GM12878 (cell line): ENCODE measurements around the gene KYAT1. TPM values are rescaled to one million over a fixed set of nuclear protein-coding genes. Genes with fewer than 3 reads are reported as not detected.
"Not testable (repeated sequence)": the region's sequence is repeated elsewhere in the genome, so short reads cannot be mapped to it uniquely, and the experiment has no call there.

Experiments
- ATAC-seq: fragments of 200-7000 bp; cut with Tn5 transposase; 3 replicates; pipeline ENCODE4 v1.9.1; 2020; ENCODE audit warnings: mild to moderate bottlenecking, moderate library complexity
- BruUV-seq: library from RNA; stranded (reverse); fragments of 400-500 nt; replicated peaks from 2 replicates; lab custom pipeline; 2021; lab: Mats Ljungman, UMichigan
- CTCF ChIA-PET: fragments of 300-600 bp; sonication (Branson Sonifier 250); formaldehyde crosslinking; extraction: SDS; loops from one replicate; lab custom pipeline; 2021; ENCODE audit warnings: inconsistent platforms; lab: Yijun Ruan, JAX
- POLR2A ChIA-PET: fragments of 350-600 bp; formaldehyde crosslinking; extraction: SDS; loops from one replicate; lab custom pipeline; 2021; ENCODE audit warnings: inconsistent platforms; lab: Charles Lee
- RAD21 ChIA-PET: fragments of 300-600 bp; sonication (Branson Sonifier 250); formaldehyde crosslinking; loops from one replicate; lab custom pipeline; 2023; ENCODE audit warnings: antibody characterized with exemption; ENCODE audit not compliant: unreplicated experiment; lab: Charles Lee
- SMC1A ChIA-PET: fragments of 300-600 bp; sonication (Branson Sonifier 250); formaldehyde crosslinking; loops from one replicate; lab custom pipeline; 2023; ENCODE audit not compliant: unreplicated experiment, uncharacterized antibody; lab: Charles Lee
- DNase-seq: peaks from one replicate; pipeline ENCODE4 v3.0.0-alpha.2; 2011; ENCODE audit warnings: low read depth, low spot score
- FAIRE-seq: peaks from 3 replicates; lab custom pipeline; 2011; peaks lifted over from hg19 to GRCh38; lab: Jason Lieb, UNC
- H2AFZ ChIP-seq: 2 replicates; pipeline ENCODE4 v1.6.0; 2011; ENCODE audit warnings: low read depth, low read length, control low read depth; ENCODE audit not compliant: control insufficient read depth
- H3K27ac ChIP-seq: 2 replicates; pipeline ENCODE4 v1.5.1; 2011; ENCODE audit warnings: control low read depth; ENCODE audit not compliant: control insufficient read depth, insufficient read depth
- H3K27me3 ChIP-seq, 2 experiments: replicated peaks in 1 of 2; 2 replicates each; pipeline versions ENCODE4 v1.6.0 to v1.6.1; 2011; ENCODE audit warnings: low read length in 1 of 2; ENCODE audit not compliant: control insufficient read depth in 2 of 2, insufficient read depth in 2 of 2
- H3K36me3 ChIP-seq, 2 experiments: 2 replicates each; pipeline ENCODE4 v1.5.1; 2011; ENCODE audit warnings: low read length in 1 of 2; ENCODE audit not compliant: control insufficient read depth in 2 of 2, insufficient read depth in 2 of 2
- H3K4me1 ChIP-seq: 2 replicates; pipeline ENCODE4 v1.6.1; 2011; ENCODE audit warnings: mild to moderate bottlenecking, low read length, moderate library complexity, mixed read lengths; ENCODE audit not compliant: control insufficient read depth, insufficient read depth
- H3K4me2 ChIP-seq: 2 replicates; pipeline ENCODE4 v1.6.0; 2011; ENCODE audit warnings: control low read depth; ENCODE audit not compliant: control insufficient read depth, insufficient read depth
- H3K4me3 ChIP-seq: fragments of 200-600 bp; sonication (generic); 2 replicates; pipeline ENCODE4 v1.5.1; 2016
- H3K79me2 ChIP-seq: 2 replicates; pipeline ENCODE4 v1.6.0; 2011; ENCODE audit warnings: low read length; ENCODE audit not compliant: control insufficient read depth, insufficient read depth
- H3K9ac ChIP-seq: 2 replicates; pipeline ENCODE4 v1.8.0; 2011; ENCODE audit warnings: low read length, control low read depth, mixed read lengths; ENCODE audit not compliant: control insufficient read depth, insufficient read depth
- H3K9me3 ChIP-seq: replicated peaks from 3 replicates; pipeline ENCODE4 v1.5.1; 2011; ENCODE audit warnings: mild to moderate bottlenecking, low read length; ENCODE audit not compliant: control insufficient read depth, insufficient read depth
- H4K20me1 ChIP-seq: 2 replicates; pipeline ENCODE4 v1.6.0; 2011; ENCODE audit not compliant: control insufficient read depth, insufficient read depth
- CTCF ChIP-seq, 3 experiments: IDR thresholded peaks in 2 of 3; conservative IDR thresholded peaks in 1 of 3; 2 replicates each; pipeline ENCODE4 v1.5.1; 2011; ENCODE audit warnings: low read depth in 3 of 3, low read length in 3 of 3, mild to moderate bottlenecking in 3 of 3, control low read depth in 2 of 3, moderate library complexity in 2 of 3, inconsistent platforms in 1 of 3, mixed read lengths in 1 of 3; ENCODE audit not compliant: control insufficient read depth in 2 of 3, insufficient read depth in 1 of 3; ENCODE audit errors: extremely low read depth in 1 of 3
- RAD21 ChIP-seq: IDR thresholded peaks from 2 replicates; pipeline ENCODE4 v1.6.1; 2011; ENCODE audit warnings: mild to moderate bottlenecking, low read depth, low read length, moderate library complexity; ENCODE audit not compliant: insufficient read depth
- WGBS: methylation state at CpG from one replicate; pipeline ENCODE4 v1.1.6; 2016; ENCODE audit warnings: low lambda C conversion rate; ENCODE audit not compliant: insufficient replicate concordance, insufficient coverage; ENCODE audit errors: missing lambda C conversion rate; 5-methylcytosine and 5-hydroxymethylcytosine counted together
- in situ Hi-C: fragments of 300-500 bp; cut with MboI; formaldehyde crosslinking; loops from 9 replicates; pipeline ENCODE4 v1.14.3; 2018; ENCODE audit warnings: mixed read lengths
- intact Hi-C: fragments of 100-400 bp; cut with micrococcal nuclease; formaldehyde crosslinking; loops from one replicate; pipeline ENCODE4 v1.14.2; 2022; ENCODE audit not compliant: unreplicated experiment
- polyA plus RNA-seq, 11 experiments: library from polyadenylated mRNA; depleted of rRNA in 4 of 11; unstranded in 6 of 11; stranded (reverse) in 5 of 11; fragments of >200 nt; fragmentation: Nextera tagmentation in 4 of 11; fragmentation: Illumina TruSeq in 1 of 11; extraction: Ambion mirVana in 4 of 11; extraction: Trizol in 1 of 11; gene quantifications; 1 replicate in 1 of 11; 2 replicates in 10 of 11; pipeline versions ENCODE4 v1.2.1 to v1.2.3, GENCODE V29; 2011 to 2016; ENCODE audit warnings: inconsistent platforms in 2 of 11, missing spikeins in 2 of 11, low read depth in 1 of 11
- total RNA-seq, 4 experiments: library from RNA; depleted of rRNA in 3 of 4; stranded (reverse); fragments of >200 nt in 3 of 4; fragmentation: Illumina TruSeq in 1 of 4; extraction: Trizol in 1 of 4; gene quantifications; 2 replicates each; pipeline versions ENCODE4 v1.2.1 to v1.2.3, GENCODE V29; 2013 to 2021

Gene KYAT1
- total and polyA plus RNA-seq, 10 of the 15 experiments (the other 5 are each of a cell fraction or from before 2014, with no cell fraction given) = 5.8 to 15.7 (median 11.4) TPM

GRCh38 chr9:128851779-128852600 is 29.8 kb downstream of the KYAT1 start:
- FAIRE-seq, H3K4me1 ChIP-seq: not testable (repeated sequence)

GRCh38 chr9:128851024-128851423 is 30.7 kb downstream of the KYAT1 start:
- H3K9me3 ChIP-seq, H3K4me3 ChIP-seq, H3K4me2 ChIP-seq, H3K27ac ChIP-seq, DNase-seq, H4K20me1 ChIP-seq, FAIRE-seq, SMC1A ChIA-PET, in situ Hi-C loops, intact Hi-C loops, CTCF ChIA-PET, POLR2A ChIA-PET, RAD21 ChIA-PET, H3K27me3 ChIP-seq, H2AFZ ChIP-seq, ATAC-seq, H3K79me2 ChIP-seq, BruUV-seq, H3K4me1 ChIP-seq, H3K9ac ChIP-seq, H3K36me3 ChIP-seq: not testable (repeated sequence)
- 87% methylated on average over 10 of the region's 10 CpGs for WGBS

More at GRCh38 chr9:128851779-128852600, 29.8 kb downstream of the KYAT1 start:
- H3K9ac ChIP-seq, in situ Hi-C loops, H3K27me3 ChIP-seq, H3K27ac ChIP-seq, H3K79me2 ChIP-seq, SMC1A ChIA-PET, BruUV-seq, DNase-seq, H4K20me1 ChIP-seq, H3K4me2 ChIP-seq, H3K4me3 ChIP-seq, H3K9me3 ChIP-seq, H3K36me3 ChIP-seq, H2AFZ ChIP-seq, POLR2A ChIA-PET: not testable (repeated sequence)
- WGBS = 71% methylated on average over 10 of the region's 10 CpGs
- CTCF ChIA-PET = interaction anchor here (0.8 to 1.7 kb wide), 4 partner anchors 24 to 77 kb away, joined by 3 to 5 read pairs (median 4); partner anchors contain the start of genes KYAT1 and LRRC8A
- TF ChIP-seq CTCF (IDR thresholded peaks at IDR 0.05 in 2 of 3, conservative IDR thresholded peaks at IDR 0.05 in 1 of 3; ENCODE audit: control insufficient read depth in 2 of 3, extremely low read depth in 1 of 3, insufficient read depth in 1 of 3, low read depth in 3 of 3, low read length in 3 of 3) (peak; percentile 16 to 39 (median 28); a peak in 4 of 6 replicates), RAD21 (0 out of 2 replicates have a peak, but pooled peaks have one; percentile 13)
- TF ChIP-seq, all 136 proteins: peak for 2; not testable (repeated sequence) for 134
- intact Hi-C loops, ATAC-seq, RAD21 ChIA-PET: not testable (repeated sequence)
